Calu3 (cell line): Measurements from ENCODE around the gene SRMS. TPM values are rescaled to one million over a fixed set of nuclear protein-coding genes. Genes with fewer than 3 reads are reported as not detected.

ENCODE experiments used
- BruUV-seq: library from RNA; stranded (reverse); fragments of 400-500 nt; replicated peaks from 2 replicates; lab custom pipeline; 2021; lab: Mats Ljungman, UMichigan
- CTCF ChIA-PET: fragments of 300-600 bp; sonication (Branson Sonifier 250); formaldehyde crosslinking; loops from one replicate; lab custom pipeline; 2022; ENCODE audit warnings: antibody characterized with exemption; lab: Charles Lee
- DNase-seq: peaks from one replicate; pipeline ENCODE4 v3.0.0; 2022
- H3K27ac Mint-ChIP-seq: one replicate; pipeline ENCODE4 v1.8.0; 2022; ENCODE audit warnings: mixed read lengths; ENCODE audit not compliant: unreplicated experiment
- H3K27me3 Mint-ChIP-seq: one replicate; pipeline ENCODE4 v1.8.0; 2022; ENCODE audit warnings: mixed read lengths; ENCODE audit not compliant: unreplicated experiment
- H3K36me3 Mint-ChIP-seq: one replicate; pipeline ENCODE4 v1.8.0; 2022; ENCODE audit warnings: mild to moderate bottlenecking, moderate library complexity, mixed read lengths; ENCODE audit not compliant: insufficient read depth, unreplicated experiment
- H3K4me1 Mint-ChIP-seq: one replicate; pipeline ENCODE4 v1.8.0; 2022; ENCODE audit warnings: mild to moderate bottlenecking, low read depth, mixed read lengths; ENCODE audit not compliant: unreplicated experiment
- H3K4me3 Mint-ChIP-seq: one replicate; pipeline ENCODE4 v1.8.0; 2022; ENCODE audit warnings: mild to moderate bottlenecking, low read depth, moderate library complexity, mixed read lengths; ENCODE audit not compliant: unreplicated experiment
- H3K9me3 Mint-ChIP-seq: one replicate; pipeline ENCODE4 v1.8.0; 2022; ENCODE audit warnings: low read depth, mixed read lengths; ENCODE audit not compliant: unreplicated experiment
- CTCF ChIP-seq: fragments of 200-600 bp; IDR thresholded peaks from one replicate; pipeline ENCODE4 v1.8.0; 2022; ENCODE audit warnings: antibody characterized with exemption; ENCODE audit not compliant: unreplicated experiment
- intact Hi-C: fragments of 100-400 bp; cut with micrococcal nuclease; formaldehyde crosslinking; loops from one replicate; pipeline ENCODE4 v1.10.0; 2022; ENCODE audit not compliant: unreplicated experiment
- total RNA-seq: library from RNA; stranded (reverse); gene quantifications from 2 replicates; pipeline ENCODE4 v1.2.3, GENCODE V29; 2022

The SRMS gene
- total RNA-seq, 1 experiment from 2014 or later, result not detected

GRCh38 chr20:63521602-63522001 is 25.9 kb downstream of the SRMS start:
- H3K4me1 Mint-ChIP-seq, result peaks cover 18% of the 10 kb centered on the region
- no peak for TF ChIP-seq CTCF
- peak overlapping the region; percentile 89 for H3K27ac Mint-ChIP-seq
- peak overlapping the region; percentile 95 for H3K4me3 Mint-ChIP-seq
- no peaks in the 10 kb centered on the region for H3K27me3 Mint-ChIP-seq
- CTCF ChIA-PET, result interaction anchor here (1.4 to 2.0 kb wide), 4 partner anchors 15 to 24 kb away, joined by 3 to 15 read pairs (median 14); partner anchors contain the start of gene PTK6
- intact Hi-C loops, result loop anchor here (2.0 to 5.0 kb wide), 2 partner anchors 23 to 79 kb away; partner anchors contain the start of gene EEF1A2
- BruUV-seq, result no TSS peak
- DNase-seq, result no peak
- H3K9me3 Mint-ChIP-seq, result no peaks in the 10 kb centered on the region
- H3K36me3 Mint-ChIP-seq, result peaks cover 86% of the 10 kb centered on the region

GRCh38 chr20:63520934-63521601 is 26.5 kb downstream of the SRMS start:
- Mint-ChIP-seq H3K4me3 (peak overlapping the region; percentile 95), H3K4me1 (peaks cover 18% of the 10 kb centered on the region), H3K36me3 (peaks cover 80% of the 10 kb centered on the region), H3K27me3 (no peaks in the 10 kb centered on the region), H3K27ac (peak overlapping the region; percentile 89), H3K9me3 (no peaks in the 10 kb centered on the region)
- no peak for TF ChIP-seq CTCF
- BruUV-seq, result TSS peak; percentile 88
- peak; percentile 98 for DNase-seq
- intact Hi-C loops, result loop anchor here (2.0 to 5.0 kb wide), 2 partner anchors 22 to 79 kb away; partner anchors contain the start of gene EEF1A2
- CTCF ChIA-PET, result interaction anchor here (0.6 to 2.0 kb wide), 7 partner anchors 9 to 212 kb away, joined by 3 to 15 read pairs (median 6); partner anchors contain the start of gene PTK6

- intact Hi-C loops, result loop anchor here (2.0 to 5.0 kb wide), 2 partner anchors 22 to 78 kb away; partner anchors contain the start of gene EEF1A2
- H3K27me3 Mint-ChIP-seq, result no peaks in the 10 kb centered on the region
- CTCF ChIA-PET, result interaction anchor here (0.6 to 2.0 kb wide), 9 partner anchors 8 to 211 kb away, joined by 3 to 15 read pairs (median 4); partner anchors contain the start of gene PTK6
Measured at GRCh38 chr20:63520504-63520933, 27.0 kb downstream of the SRMS start, which contains the start of gene PPDPF. Gene PPDPF, plus strand, starts transcription at chr20:63520765. Its CDS starts 544 bp downstream, at chr20:63521309.

More at GRCh38 chr20:63520504-63520933, 27.0 kb downstream of the SRMS start, which contains the start of gene PPDPF:
- peaks cover 18% of the 10 kb centered on the region for H3K4me1 Mint-ChIP-seq
- peak; percentile 90 for DNase-seq
- peak within 1 kb of the TSS; percentile 89 for H3K27ac Mint-ChIP-seq
- peaks cover 75% of the 10 kb centered on the region for H3K36me3 Mint-ChIP-seq
- H3K9me3 Mint-ChIP-seq, result no peaks in the 10 kb centered on the region
- no TSS peak for BruUV-seq
- H3K4me3 Mint-ChIP-seq, result peak within 1 kb of the TSS; percentile 95
- TF ChIP-seq CTCF, result no peak
